A673 (cell line): ENCODE measurements around the gene MLANA.

ENCODE experiments used
- EZH2 ChIP-seq: fragments of 200-600 bp; sonication (generic); IDR thresholded peaks from 2 replicates; pipeline ENCODE4 v1.6.1; 2017; ENCODE audit warnings: borderline replicate concordance, low read depth, mild to moderate bottlenecking, mixed read lengths, antibody characterized with exemption, low read length; ENCODE audit not compliant: poor library complexity, severe bottlenecking
- TF ChIP-seq, protein P1 (sequence below): fragments of 300-800, 200-600 bp; sonication (generic); conservative IDR thresholded peaks from 2 replicates; pipeline ENCODE4 v1.5.1; 2017; ENCODE audit warnings: low read depth, mild to moderate bottlenecking, antibody characterized with exemption, low read length, moderate library complexity, mixed read lengths

DNA sequence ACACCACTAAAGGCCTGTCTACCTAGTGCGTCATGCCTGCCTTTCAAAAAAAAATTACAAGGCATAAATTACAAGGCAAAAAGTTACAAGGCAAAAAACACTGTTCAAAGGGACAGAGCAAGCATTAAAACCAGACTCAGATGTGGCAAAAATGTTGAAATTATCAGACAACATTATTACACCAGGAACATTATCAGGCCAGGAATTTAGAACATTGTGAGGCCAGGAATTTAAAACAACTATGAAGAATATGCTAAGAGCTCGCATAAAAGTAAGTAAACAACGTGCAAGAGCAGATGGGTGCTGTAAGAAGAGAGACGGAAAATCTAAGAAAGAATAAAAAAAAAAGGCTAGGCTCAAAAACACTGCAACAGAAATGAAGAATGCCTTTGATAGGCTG is 18.2 kb upstream of the MLANA start:
- TF ChIP-seq, protein P1, sequence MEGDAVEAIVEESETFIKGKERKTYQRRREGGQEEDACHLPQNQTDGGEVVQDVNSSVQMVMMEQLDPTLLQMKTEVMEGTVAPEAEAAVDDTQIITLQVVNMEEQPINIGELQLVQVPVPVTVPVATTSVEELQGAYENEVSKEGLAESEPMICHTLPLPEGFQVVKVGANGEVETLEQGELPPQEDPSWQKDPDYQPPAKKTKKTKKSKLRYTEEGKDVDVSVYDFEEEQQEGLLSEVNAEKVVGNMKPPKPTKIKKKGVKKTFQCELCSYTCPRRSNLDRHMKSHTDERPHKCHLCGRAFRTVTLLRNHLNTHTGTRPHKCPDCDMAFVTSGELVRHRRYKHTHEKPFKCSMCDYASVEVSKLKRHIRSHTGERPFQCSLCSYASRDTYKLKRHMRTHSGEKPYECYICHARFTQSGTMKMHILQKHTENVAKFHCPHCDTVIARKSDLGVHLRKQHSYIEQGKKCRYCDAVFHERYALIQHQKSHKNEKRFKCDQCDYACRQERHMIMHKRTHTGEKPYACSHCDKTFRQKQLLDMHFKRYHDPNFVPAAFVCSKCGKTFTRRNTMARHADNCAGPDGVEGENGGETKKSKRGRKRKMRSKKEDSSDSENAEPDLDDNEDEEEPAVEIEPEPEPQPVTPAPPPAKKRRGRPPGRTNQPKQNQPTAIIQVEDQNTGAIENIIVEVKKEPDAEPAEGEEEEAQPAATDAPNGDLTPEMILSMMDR, result no peak
- no peak for TF ChIP-seq EZH2
